GM21447 (cell line): ENCODE data around the gene AKNA.
"Not testable (repeated sequence)": the region's sequence is repeated elsewhere in the genome, so short reads cannot be mapped to it uniquely, and the experiment has no call there.

Experiments used
- ATAC-seq: cut with Tn5 transposase; IDR thresholded peaks from one replicate; pipeline ENCODE4 v1.9.1; 2021; ENCODE audit not compliant: unreplicated experiment

Gene AKNA

DNA sequence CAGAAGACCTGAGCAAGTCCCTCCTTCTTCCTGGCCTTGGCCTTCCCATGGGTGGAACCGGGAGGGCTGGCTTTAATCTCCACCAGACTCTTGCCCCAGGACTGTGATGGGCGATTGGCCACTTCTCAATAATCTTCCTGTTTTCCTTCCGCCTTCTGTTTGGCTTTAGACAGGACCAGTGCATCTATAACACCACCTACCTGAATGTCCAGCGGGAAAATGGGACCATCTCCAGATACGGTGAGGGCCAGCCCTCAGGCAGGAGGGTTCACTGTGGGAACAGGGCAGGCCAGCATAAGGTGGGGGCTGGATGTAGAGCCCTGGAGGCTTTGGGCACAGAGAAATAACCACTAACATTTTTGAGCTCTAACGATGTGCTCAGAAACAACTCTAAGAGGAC, 63.9 kb downstream of the AKNA start:
- ATAC-seq, result not testable (repeated sequence)

GRCh38 chr9:114322831-114323531, 64.8 kb downstream of the AKNA start, which contains the start of gene ORM1:
Gene ORM1 (plus strand): TSS chr9:114323098. CDS start chr9:114323134, 36 bp downstream.
- not testable (repeated sequence) for ATAC-seq

DNA sequence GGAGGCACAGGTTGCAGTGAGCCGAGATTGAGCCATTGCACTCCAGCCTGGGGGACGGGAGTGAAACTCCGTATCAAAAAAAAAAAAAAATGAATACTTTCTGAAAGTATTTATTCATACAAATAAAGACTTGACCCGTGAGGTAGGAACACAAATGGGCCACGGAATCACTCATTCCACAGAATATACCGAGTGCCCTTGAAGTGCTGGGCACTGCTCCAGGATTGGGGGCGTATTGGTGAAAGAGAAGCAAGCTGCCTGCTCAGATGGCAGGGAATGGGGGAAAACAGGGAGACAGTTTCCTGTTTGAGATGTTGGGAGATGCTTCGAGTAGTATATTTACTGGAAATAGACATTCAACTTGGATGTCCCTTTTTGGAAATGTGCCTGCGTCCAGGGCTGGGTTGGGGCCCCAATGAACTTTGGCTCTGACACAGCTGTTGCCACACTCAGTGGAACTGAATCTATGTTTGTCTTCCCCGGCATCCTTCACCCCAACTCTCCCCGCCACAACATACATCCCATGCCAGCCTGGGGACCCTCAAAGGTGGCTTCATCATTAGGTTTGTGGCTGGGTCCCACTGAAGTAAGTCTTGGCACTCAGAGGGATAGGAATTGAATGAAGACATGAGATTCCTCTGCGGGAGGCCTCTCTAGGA, 65.5 kb downstream of the AKNA start:
- ATAC-seq, result not testable (repeated sequence)

- no peak for ATAC-seq
Observed at GRCh38 chr9:114321759-114322158, 66.0 kb downstream of the AKNA start.

GRCh38 chr9:114320710-114321109, 67.1 kb downstream of the AKNA start:
- ATAC-seq, result not testable (repeated sequence)

DNA sequence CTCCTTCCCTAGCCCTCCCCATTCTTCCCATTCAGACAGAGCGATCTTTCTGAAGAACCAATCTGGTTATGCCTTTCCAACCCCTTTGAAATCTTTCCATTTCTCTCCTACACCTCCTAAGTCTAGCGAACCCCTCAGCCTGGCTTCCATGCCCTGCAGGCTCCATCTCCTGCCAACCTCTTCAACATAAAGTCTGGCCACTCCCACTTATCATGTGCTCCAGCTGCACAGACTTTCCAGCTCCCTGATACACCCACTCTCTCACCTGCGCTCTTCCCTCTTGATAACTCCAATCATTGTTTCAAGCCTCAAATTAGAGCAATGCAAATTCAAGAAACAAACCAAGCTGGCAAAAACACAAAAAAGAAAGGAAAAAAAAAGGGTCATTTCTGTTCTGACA, 68.6 kb downstream of the AKNA start:
- no peak for ATAC-seq

GRCh38 chr9:114318416-114318815, 69.4 kb downstream of the AKNA start:
- ATAC-seq, result no peak

DNA sequence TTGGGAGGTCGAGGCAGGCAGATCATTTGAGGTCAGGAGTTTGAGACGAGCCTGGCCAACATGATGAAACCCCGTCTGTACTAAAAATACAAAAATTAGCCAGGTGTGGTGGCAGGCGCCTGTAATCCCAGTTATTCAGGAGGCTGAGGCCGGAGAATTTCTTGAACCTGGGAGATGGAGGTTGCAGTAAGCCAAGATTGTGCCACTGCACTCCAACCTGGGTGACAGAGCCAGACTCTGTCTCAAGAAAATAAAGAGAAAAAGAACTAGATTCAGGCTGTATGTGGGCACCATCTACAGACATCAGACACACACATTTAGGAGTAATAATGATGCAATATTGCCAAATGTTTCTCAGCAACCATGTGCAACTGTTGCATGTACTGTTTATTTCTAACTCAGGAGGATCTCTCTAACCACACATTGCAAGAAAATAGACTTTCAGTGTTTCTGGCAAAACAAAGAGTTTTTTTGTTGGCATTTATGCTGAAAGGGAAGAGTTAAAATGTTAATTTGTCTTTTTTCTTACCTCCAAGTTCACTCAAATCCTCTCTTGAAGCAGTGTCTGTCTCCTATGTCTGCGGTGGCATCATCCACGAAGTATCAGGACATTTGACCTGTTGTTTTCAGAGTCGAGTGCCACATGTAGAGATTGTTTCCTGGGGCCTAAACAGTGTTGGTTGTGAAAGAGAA, 70.0 kb downstream of the AKNA start:
- no peak for ATAC-seq

GRCh38 chr9:114316605-114317230, 71.1 kb downstream of the AKNA start:
- ATAC-seq, result no peak

GRCh38 chr9:114315723-114316363, 71.9 kb downstream of the AKNA start:
- no peak for ATAC-seq

GRCh38 chr9:114314881-114315722, 72.7 kb downstream of the AKNA start:
- no peak for ATAC-seq

DNA sequence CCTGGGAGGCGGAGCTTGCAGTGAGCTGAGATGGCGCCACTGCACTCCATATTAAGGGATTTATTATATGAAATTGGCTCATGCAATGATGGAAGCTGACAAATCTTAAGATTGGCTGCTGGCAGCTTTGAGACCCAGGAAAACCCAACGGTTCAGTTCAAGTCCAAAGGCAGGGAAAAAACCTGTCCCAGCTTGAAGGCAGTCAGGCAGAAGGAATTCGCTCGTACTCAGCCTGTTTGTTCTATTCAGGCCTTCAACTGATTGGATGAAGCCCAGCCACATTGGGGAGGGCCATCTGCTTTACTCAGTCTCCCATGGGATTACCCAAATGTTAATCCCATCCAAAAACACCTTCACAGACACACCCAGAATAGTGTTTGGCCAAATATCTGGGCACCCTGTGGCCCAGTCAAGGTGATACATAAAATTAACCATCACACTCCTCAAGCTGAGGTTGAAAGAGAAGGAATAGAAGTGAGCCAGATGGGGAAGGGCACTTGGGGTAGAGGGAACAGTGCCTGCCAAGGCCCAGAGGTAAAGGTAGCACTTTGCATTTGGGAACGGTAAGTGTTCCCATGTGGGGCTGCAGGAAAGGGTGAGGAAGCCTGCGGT, 73.4 kb downstream of the AKNA start:
- no peak for ATAC-seq

DNA sequence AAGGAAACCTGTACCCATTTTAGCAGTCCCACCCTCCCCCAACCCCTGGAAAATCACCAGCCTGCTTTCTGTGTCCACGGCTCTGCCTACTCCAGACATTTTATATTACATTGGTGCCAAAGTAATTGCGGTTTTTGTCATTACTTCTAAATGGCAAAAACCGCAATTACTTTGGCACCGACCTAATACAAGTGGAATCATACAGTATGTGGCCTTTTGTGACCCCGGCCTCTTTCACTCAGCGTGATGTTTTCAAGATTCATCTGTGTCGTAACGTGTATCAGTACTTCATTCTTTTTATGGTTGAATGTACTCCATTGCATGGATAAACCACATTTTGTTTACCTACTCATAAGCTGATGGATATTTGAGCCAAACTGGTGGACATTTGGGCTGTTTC, 74.6 kb downstream of the AKNA start:
- ATAC-seq, result no peak

GRCh38 chr9:114312513-114312875, 75.3 kb downstream of the AKNA start:
- no peak for ATAC-seq

DNA sequence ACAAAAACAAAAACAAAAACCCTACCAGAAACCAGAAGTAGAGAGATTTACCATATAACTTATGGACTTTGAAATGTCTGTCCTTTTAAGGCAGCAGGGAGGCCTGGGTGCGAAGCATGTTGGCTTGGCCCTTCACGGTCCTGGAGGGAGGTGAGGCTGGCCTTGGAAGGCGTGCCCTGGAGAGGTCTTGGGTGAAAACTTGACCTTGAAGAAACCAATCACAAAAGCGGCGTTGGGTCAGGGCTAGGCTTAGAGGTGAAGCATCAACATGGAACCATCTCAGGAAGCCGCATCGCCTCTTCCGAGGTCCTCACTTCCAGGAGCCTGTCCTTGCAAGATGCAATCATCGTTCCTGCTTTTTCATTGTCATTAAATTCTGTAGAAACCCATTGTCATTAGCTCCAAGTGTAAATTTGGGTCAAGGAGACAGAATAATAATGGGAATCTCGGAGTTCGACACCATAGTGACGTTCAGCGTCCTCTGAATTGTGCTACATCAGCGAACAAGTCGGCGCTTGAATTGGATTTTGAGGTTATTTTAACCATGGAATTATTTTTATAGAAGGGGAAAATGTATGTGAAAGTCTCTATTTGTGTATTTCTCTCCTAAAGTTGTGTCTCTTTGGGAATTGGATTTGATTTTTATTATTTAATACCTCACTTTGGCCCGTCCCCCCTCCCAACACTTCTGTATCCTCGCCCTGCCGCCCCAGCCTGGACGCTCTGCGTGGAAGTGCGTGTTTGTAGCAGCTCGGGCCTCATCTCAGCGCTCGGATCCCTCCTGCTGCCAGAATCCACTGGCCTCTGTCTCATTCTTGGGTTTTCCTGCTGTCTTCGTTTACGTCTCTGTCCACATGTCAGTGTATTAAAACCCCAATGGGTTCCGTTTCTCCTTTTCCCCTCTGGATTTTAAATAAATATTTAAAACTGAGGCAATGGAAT, 75.9 kb downstream of the AKNA start:
- no peak for ATAC-seq

DNA sequence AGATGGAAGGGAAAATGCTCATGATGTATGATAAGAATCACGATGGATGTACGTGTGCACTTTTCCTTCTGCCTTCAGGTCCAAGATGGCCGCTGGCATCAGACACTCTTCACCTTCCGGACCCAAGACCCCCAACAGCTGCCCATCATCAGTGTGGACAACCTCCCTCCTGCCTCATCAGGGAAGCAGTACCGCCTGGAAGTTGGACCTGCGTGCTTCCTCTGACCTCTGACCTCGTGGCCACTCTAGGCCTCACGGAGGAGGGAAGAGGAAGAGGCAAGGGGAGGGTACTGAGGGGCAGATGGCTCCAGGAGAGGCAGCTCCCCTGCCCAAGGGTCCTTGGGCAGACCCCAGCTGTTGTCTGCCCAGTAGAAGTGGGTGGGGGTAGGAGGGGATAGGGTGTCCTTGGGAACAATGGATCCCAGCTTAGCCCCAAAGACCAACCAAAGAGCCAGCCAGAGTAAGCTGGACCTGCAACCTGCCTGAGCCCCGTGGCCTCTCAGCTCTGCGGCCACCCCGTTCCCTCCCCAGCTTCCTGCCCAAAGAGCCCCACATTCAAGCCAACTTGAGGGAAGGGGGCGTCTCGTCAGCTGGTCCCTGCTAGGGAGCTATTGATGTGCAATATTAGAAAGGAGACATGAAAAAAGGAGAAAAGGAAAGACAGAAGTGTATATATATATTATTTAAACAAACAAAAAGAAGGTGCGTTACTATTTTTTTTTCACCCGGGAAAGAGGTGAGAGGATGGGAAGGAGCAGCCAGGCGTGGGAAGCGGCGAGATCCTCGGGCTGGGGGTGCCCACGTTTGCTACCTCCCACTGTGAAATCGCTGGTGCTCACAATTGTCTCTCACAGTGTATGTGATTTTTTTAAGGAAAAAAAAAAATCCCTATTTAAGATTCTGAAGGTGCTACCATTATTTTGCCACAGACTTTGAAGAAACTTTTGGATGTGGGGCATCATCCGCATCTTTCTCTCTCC, 77.0 kb downstream of the AKNA start:
- no peak for ATAC-seq

DNA sequence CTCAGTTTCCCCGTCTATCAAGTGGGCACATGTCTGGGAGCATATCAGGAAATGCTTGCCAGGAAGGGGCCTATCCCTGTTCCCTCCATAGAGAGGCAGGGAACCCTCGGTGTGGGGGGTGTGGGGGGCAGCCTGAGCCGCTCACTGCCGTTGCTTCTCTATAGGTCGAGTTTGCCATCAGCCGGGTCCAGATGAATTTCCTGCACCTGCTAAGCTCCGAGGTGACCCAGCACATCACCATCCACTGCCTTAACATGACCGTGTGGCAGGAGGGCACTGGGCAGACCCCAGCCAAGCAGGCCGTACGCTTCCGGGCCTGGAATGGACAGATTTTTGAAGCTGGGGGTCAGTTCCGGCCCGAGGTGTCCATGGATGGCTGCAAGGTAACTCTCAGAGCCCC, 78.7 kb downstream of the AKNA start:
- ATAC-seq, result no peak
